HEK293 (cell line): Measurements from ENCODE around the gene SORT1.

Source experiments
- ZBTB7A ChIP-seq: fragments of 450-650 bp; formaldehyde crosslinking; IDR thresholded peaks from 2 replicates; pipeline ENCODE4 v1.5.1; 2016; ENCODE audit warnings: low read depth, missing biosample characterization, missing genetic modification characterization
- ZNF404 ChIP-seq: fragments of 450-650 bp; formaldehyde crosslinking; IDR thresholded peaks from 2 replicates; pipeline ENCODE4 v1.5.1; 2017; ENCODE audit warnings: missing biosample characterization, missing genetic modification characterization
- ZXDB ChIP-seq: fragments of 450-650 bp; formaldehyde crosslinking; IDR thresholded peaks from 2 replicates; pipeline ENCODE4 v1.5.1; 2016; ENCODE audit warnings: missing biosample characterization, missing genetic modification characterization

DNA sequence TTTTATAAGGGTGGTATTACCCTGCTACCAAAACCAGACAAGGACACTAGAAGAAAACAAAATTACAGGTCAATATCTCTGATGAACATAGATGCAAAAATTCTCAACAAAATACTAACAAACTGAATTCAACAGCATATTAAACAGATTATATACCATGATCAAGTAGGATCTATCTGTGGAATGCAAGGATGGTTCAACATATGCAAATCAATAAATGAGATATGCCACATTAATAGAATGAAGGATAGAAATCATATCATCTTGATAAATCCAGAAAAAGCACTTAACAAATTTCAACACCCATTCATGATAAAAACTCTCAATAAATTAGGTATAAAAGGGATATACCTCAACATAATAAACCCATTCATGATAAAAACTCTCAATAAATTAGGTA, 66.6 kb downstream of the SORT1 start:
- TF ChIP-seq ZNF404 (no peak), ZBTB7A (no peak), ZXDB (tag by site-specific recombination) (no peak)
